ENCODE data around the gene GRIK3. TPM values are rescaled to one million over a fixed set of nuclear protein-coding genes. Genes with fewer than 3 reads are reported as not detected.

Gene GRIK3
- total and polyA plus RNA-seq, 2 of the 8 experiments (the other 6 are each of a cell fraction or from before 2014, with no cell fraction given): 2.1 to 3.4 TPM

DNA sequence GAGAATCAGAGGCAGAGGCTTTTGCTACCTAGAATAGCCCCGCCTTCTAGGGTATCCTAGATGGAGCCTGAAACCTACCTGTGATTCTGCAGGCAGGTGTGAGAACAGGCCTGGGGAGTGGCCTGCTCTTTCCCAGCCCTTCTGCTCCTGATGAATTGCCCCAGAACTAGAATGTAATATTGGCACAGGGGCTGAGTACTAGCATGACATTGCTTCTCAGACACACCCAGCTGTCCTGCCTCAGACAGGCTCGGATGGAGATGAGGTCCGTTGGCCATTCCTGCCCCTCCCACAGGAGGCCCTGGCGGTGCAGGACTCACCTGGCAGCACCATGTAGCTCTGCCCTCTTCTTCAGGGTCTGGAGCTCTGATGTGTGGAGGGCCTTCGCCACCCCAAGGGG lies 237.6 kb downstream of the GRIK3 start (continued):
- TF ChIP-seq CHD7 (IDR thresholded peaks at IDR 0.05; ENCODE audit: insufficient replicate concordance, low read length) (no peak), CBX5 (IDR thresholded peaks at IDR 0.05; ENCODE audit: low read depth, low read length) (no peak), BRCA1 (IDR thresholded peaks at IDR 0.05; ENCODE audit: low read depth, low read length) (no peak)
